Suprapubic skin (tissue), 4 donors: Measurements from ENCODE around the gene ADAMTS7. TPM values are rescaled to one million over a fixed set of nuclear protein-coding genes. Genes with fewer than 3 reads are reported as not detected.

Experiments
- DNase-seq, 2 donors: peaks; one replicate each; pipeline ENCODE4 v3.0.0-alpha.2; 2019; ENCODE audit warnings: low spot score in 2 of 2
- H3K27ac ChIP-seq: fragments of 200-600 bp; sonication (generic); one replicate; pipeline ENCODE4 v1.5.1; 2019
- H3K27me3 ChIP-seq: fragments of 200-600 bp; sonication (generic); one replicate; pipeline ENCODE4 v1.5.1; 2019
- H3K36me3 ChIP-seq: fragments of 200-600 bp; sonication (generic); one replicate; pipeline ENCODE4 v1.5.1; 2019
- H3K4me1 ChIP-seq: fragments of 200-600 bp; sonication (generic); one replicate; pipeline ENCODE4 v1.5.1; 2019
- H3K4me3 ChIP-seq: fragments of 200-600 bp; sonication (generic); one replicate; pipeline ENCODE4 v1.5.1; 2019; ENCODE audit warnings: mild to moderate bottlenecking
- H3K9me3 ChIP-seq: fragments of 200-600 bp; sonication (generic); one replicate; pipeline ENCODE4 v1.5.1; 2019
- CTCF ChIP-seq, 2 donors: fragments of 200-600 bp in 1 of 2; fragments of 450-650 bp in 1 of 2; sonication (generic) in 1 of 2; IDR thresholded peaks; one replicate each; pipeline ENCODE4 v1.5.1; 2016 to 2019; ENCODE audit warnings: antibody characterized with exemption in 2 of 2, mild to moderate bottlenecking in 1 of 2, moderate library complexity in 1 of 2
- POLR2AphosphoS5 ChIP-seq, 3 donors: sonication (generic); formaldehyde crosslinking; IDR thresholded peaks; one replicate each; pipeline ENCODE4 v1.6.1; 2017; ENCODE audit warnings: antibody characterized with exemption in 3 of 3
- WGBS: methylation state at CpG from one replicate; pipeline ENCODE4 v1.1.5; 2018; 5-methylcytosine and 5-hydroxymethylcytosine counted together
- total RNA-seq, 4 donors: library from RNA; depleted of rRNA; stranded (reverse); fragments of >200 nt; gene quantifications; one replicate each; pipeline ENCODE4 v1.1.0, GENCODE V29; 2016

ADAMTS7 gene
- total RNA-seq, 4 donors from 2014 or later, result 1.1 to 1.2 (median 1.2) TPM

GRCh38 chr15:78709263-78709882 lies 101.9 kb downstream of the ADAMTS7 start:
- Histone ChIP-seq H3K4me1 (peaks cover 6% of the 10 kb centered on the region), H3K4me3 (no peak overlapping the region), H3K9me3 (no peaks in the 10 kb centered on the region), H3K27ac (no peak overlapping the region), H3K36me3 (no peaks in the 10 kb centered on the region), H3K27me3 (peaks cover 7% of the 10 kb centered on the region)
- 11% methylated on average over 14 of the region's 21 CpGs for WGBS
- TF ChIP-seq POLR2AphosphoS5 (IDR thresholded peaks at IDR 0.05) (no peak), CTCF (IDR thresholded peaks at IDR 0.05) (peak; percentile 82 to 90)
- DNase-seq, result peak; percentile 77 to 86

Other genes with a start within 250 kb of the ADAMTS7 start
- 1 to 10 TPM in 3 of 4 donors, under 1 TPM in 1; 0.72 to 2.8 (median 1.4) TPM for gene CHRNA5, start 245.9 kb downstream of the ADAMTS7 start, total RNA-seq
- gene CHRNA3, start 190.5 kb downstream of the ADAMTS7 start, total RNA-seq, result 1 to 10 TPM in 2 of 4 donors, under 1 TPM in 1, not detected in 1; 0.70 to 1.9 (median 1.6) TPM
- gene CHRNB4, start 170.3 kb downstream of the ADAMTS7 start, total RNA-seq, result under 1 TPM in 1 of 4 donors, not detected in 3; 0.47 TPM
- 100 to 1,000 TPM; 103 to 149 (median 127) TPM for gene MORF4L1, start 61.4 kb upstream of the ADAMTS7 start, total RNA-seq
- gene CTSH, start 133.6 kb upstream of the ADAMTS7 start, total RNA-seq, result 100 to 1,000 TPM in 3 of 4 donors, 10 to 100 TPM in 1; 98.4 to 308 (median 219) TPM